HCT116 (cell line): ENCODE measurements around the gene PSRC1. TPM values are rescaled to one million over a fixed set of nuclear protein-coding genes. Genes with fewer than 3 reads are reported as not detected.

Source experiments
- ATAC-seq: fragments of 200-7000 bp; cut with Tn5 transposase; 2 replicates; pipeline ENCODE4 v1.9.1; 2020; ENCODE audit warnings: mild to moderate bottlenecking, moderate library complexity
- BruUV-seq: library from RNA; stranded (reverse); fragments of 400-500 nt; replicated peaks from 2 replicates; lab custom pipeline; 2021; lab: Mats Ljungman, UMichigan
- CTCF ChIA-PET: fragments of 300-600 bp; sonication (Branson Sonifier 250); formaldehyde crosslinking; loops from one replicate; lab custom pipeline; 2021; ENCODE audit warnings: antibody characterized with exemption; lab: Charles Lee
- POLR2A ChIA-PET: fragments of 300-600, 350-600 bp; sonication (Branson Sonifier 250); formaldehyde crosslinking; loops from one replicate; lab custom pipeline; 2021; ENCODE audit warnings: antibody characterized with exemption; lab: Charles Lee
- RAD21 ChIA-PET, 2 experiments: fragments of 300-600 bp; sonication (Branson Sonifier 250); formaldehyde crosslinking; loops; one replicate each; lab custom pipeline; 2023; ENCODE audit warnings: low total read pairs in 2 of 2; ENCODE audit not compliant: uncharacterized antibody in 2 of 2, unreplicated experiment in 2 of 2, low non-redundant PET in 1 of 2; lab: Charles Lee
- DNase-seq: peaks from one replicate; pipeline ENCODE4 v3.0.0-alpha.2; 2010; ENCODE audit warnings: low read depth, low spot score
- H2AFZ ChIP-seq: fragments of 200-600 bp; shearing (Covaris generic), sonication (generic); 2 replicates; pipeline ENCODE4 v1.6.1; 2017; ENCODE audit warnings: low read depth, mixed run types, mixed read lengths, antibody characterized with exemption, low read length; ENCODE audit not compliant: poor library complexity, severe bottlenecking
- H3K27ac ChIP-seq: 2 replicates; pipeline ENCODE4 v1.5.1; 2012; ENCODE audit warnings: low read depth, low read length
- H3K27me3 ChIP-seq: fragments of 200-600 bp; sonication (generic); 2 replicates; pipeline ENCODE4 v1.6.1; 2016; ENCODE audit warnings: mixed run types, low read length, mixed read lengths; ENCODE audit not compliant: insufficient read depth
- H3K36me3 ChIP-seq, 2 experiments: fragments of 200-500 bp in 1 of 2; fragments of 200-600 bp in 1 of 2; sonication (Bioruptor generic) in 1 of 2; sonication (generic) in 1 of 2; 2 replicates each; pipeline versions ENCODE4 v1.5.1 to v1.6.1; 2014 to 2016; ENCODE audit warnings: low read length in 2 of 2, inconsistent platforms in 1 of 2, mixed read lengths in 1 of 2, mixed run types in 1 of 2; ENCODE audit not compliant: insufficient read depth in 2 of 2, control insufficient read depth in 1 of 2
- H3K4me1 ChIP-seq, 2 experiments: fragments of 200-600 bp in 1 of 2; sonication (generic) in 1 of 2; 2 replicates each; pipeline versions ENCODE4 v1.5.1 to v1.6.1; 2012 to 2017; ENCODE audit warnings: low read length in 2 of 2, inconsistent platforms in 1 of 2, mild to moderate bottlenecking in 1 of 2, mixed read lengths in 1 of 2, mixed run types in 1 of 2, moderate library complexity in 1 of 2; ENCODE audit not compliant: insufficient read depth in 2 of 2, control insufficient read depth in 1 of 2
- H3K4me2 ChIP-seq: fragments of 200-600 bp; sonication (generic); 2 replicates; pipeline ENCODE4 v1.6.1; 2017; ENCODE audit warnings: mixed run types, low read length, mixed read lengths
- H3K4me3 ChIP-seq, 2 experiments: fragments of 200-600 bp in 1 of 2; sonication (generic) in 1 of 2; replicated peaks in 1 of 2; 2 replicates each; pipeline ENCODE4 v1.5.1; 2011 to 2016; ENCODE audit warnings: low read length in 2 of 2, control low read depth in 1 of 2, low read depth in 1 of 2, mild to moderate bottlenecking in 1 of 2, mixed read lengths in 1 of 2, mixed run types in 1 of 2
- H3K79me2 ChIP-seq: fragments of 200-600 bp; sonication (generic); 2 replicates; pipeline ENCODE4 v1.6.1; 2017; ENCODE audit warnings: mild to moderate bottlenecking, mixed run types, low read length, moderate library complexity, mixed read lengths; ENCODE audit not compliant: insufficient read depth
- H3K9ac ChIP-seq: fragments of 200-600 bp; sonication (generic); 2 replicates; pipeline ENCODE4 v1.6.1; 2016; ENCODE audit warnings: low read length, mixed read lengths
- H3K9me2 ChIP-seq: fragments of 200-600 bp; sonication (generic), shearing (Covaris generic); 2 replicates; pipeline ENCODE4 v1.6.1; 2017; ENCODE audit warnings: mixed run types, mild to moderate bottlenecking, moderate library complexity; ENCODE audit not compliant: insufficient read depth
- H3K9me3 ChIP-seq, 2 experiments: fragments of 200-500 bp in 1 of 2; fragments of 200-600 bp in 1 of 2; sonication (Bioruptor generic) in 1 of 2; sonication (generic) in 1 of 2; 2 replicates each; pipeline ENCODE4 v1.6.1; 2014 to 2017; ENCODE audit warnings: low read length in 2 of 2, mixed read lengths in 2 of 2, inconsistent platforms in 1 of 2, low read depth in 1 of 2, mild to moderate bottlenecking in 1 of 2, mixed run types in 1 of 2, moderate library complexity in 1 of 2; ENCODE audit not compliant: control insufficient read depth in 1 of 2, insufficient read depth in 1 of 2
- H4K20me1 ChIP-seq: fragments of 200-600 bp; sonication (generic), shearing (Covaris generic); 2 replicates; pipeline ENCODE4 v1.6.1; 2017; ENCODE audit warnings: mixed run types, mild to moderate bottlenecking, moderate library complexity; ENCODE audit not compliant: insufficient read depth
- EZH2 ChIP-seq: fragments of 200-600 bp; sonication (generic); IDR thresholded peaks from 2 replicates; pipeline ENCODE4 v1.6.1; 2017; ENCODE audit warnings: antibody characterized with exemption, mixed run types
- FOSL1 ChIP-seq: IDR thresholded peaks from 2 replicates; pipeline ENCODE4 v1.6.1; 2012; ENCODE audit warnings: low read depth
- JUND ChIP-seq: IDR thresholded peaks from 2 replicates; pipeline ENCODE4 v1.6.1; 2012
- POLR2AphosphoS5 ChIP-seq: IDR thresholded peaks from 2 replicates; pipeline ENCODE4 v1.6.1; 2011; ENCODE audit warnings: mild to moderate bottlenecking, low read depth, low read length, moderate library complexity
- SRF ChIP-seq: IDR thresholded peaks from 2 replicates; pipeline ENCODE4 v1.6.1; 2012; ENCODE audit warnings: low read depth
- TCF7L2 ChIP-seq: IDR thresholded peaks from 2 replicates; pipeline ENCODE4 v1.7.0; 2011; ENCODE audit warnings: borderline replicate concordance, inconsistent platforms; ENCODE audit not compliant: insufficient read depth, insufficient read length; ENCODE audit errors: extremely low read depth
- intact Hi-C: fragments of 100-400 bp; cut with micrococcal nuclease; formaldehyde crosslinking; loops from 2 replicates; pipeline ENCODE4 v1.10.0; 2022
- total RNA-seq: library from RNA; stranded (reverse); gene quantifications from one replicate; pipeline ENCODE4 v1.2.1, GENCODE V29; 2021; ENCODE audit not compliant: unreplicated experiment
- TF ChIP-seq, protein P1 (sequence below): IDR thresholded peaks from 2 replicates; pipeline ENCODE4 v1.6.1; 2012; ENCODE audit warnings: low read depth
- TF ChIP-seq, protein P2 (sequence below): IDR thresholded peaks from 2 replicates; pipeline ENCODE4 v1.6.1; 2012
- TF ChIP-seq, protein P3 (sequence below), 3 experiments: fragments of 200-600 bp in 1 of 3; sonication (generic) in 1 of 3; IDR thresholded peaks in 2 of 3; conservative IDR thresholded peaks in 1 of 3; 2 replicates each; pipeline ENCODE4 v1.5.1; 2012 to 2017; ENCODE audit warnings: low read depth in 2 of 3, low read length in 2 of 3, antibody characterized with exemption in 1 of 3, borderline replicate concordance in 1 of 3, control low read depth in 1 of 3, mild to moderate bottlenecking in 1 of 3, mixed read lengths in 1 of 3, mixed run types in 1 of 3, moderate library complexity in 1 of 3; ENCODE audit not compliant: insufficient read depth in 1 of 3

PSRC1 gene
- total RNA-seq, 1 experiment from 2014 or later: 44.8 TPM

DNA sequence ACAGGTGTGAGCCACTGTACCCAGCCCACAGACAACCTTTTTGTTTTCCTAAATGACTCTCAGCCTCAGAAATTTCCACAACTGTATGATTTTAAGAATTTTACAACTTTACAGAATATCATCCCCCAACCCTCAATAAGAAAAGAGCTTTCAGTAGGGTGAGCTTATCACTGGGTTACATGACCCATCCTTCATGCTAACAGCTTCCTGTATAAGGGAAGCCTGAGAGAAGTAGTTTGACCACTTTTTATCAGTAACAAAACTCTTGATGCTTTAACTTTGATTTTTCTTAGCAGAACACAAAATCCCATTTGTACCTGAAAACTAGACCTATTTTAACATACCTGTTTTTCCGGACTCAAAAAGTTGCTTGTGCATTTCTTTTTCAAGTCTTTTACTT lies 33.6 kb upstream of the PSRC1 start:
- ChIA-PET CTCF (no interaction called here), RAD21 (no interaction called here), POLR2A (no interaction called here)
- no TSS peak for BruUV-seq
- no peaks in the 10 kb centered on the region for H3K4me1 ChIP-seq
- H4K20me1 ChIP-seq: no peaks in the 10 kb centered on the region
- ATAC-seq (no peak), DNase-seq (no peak)
- no peak overlapping the region for H3K4me2 ChIP-seq
- no peaks in the 10 kb centered on the region for H3K79me2 ChIP-seq
- no peaks in the 10 kb centered on the region for H3K9me3 ChIP-seq
- H3K9me2 ChIP-seq: no peaks in the 10 kb centered on the region
- intact Hi-C loops: no loop called here
- no peak overlapping the region for H3K4me3 ChIP-seq
- H3K9ac ChIP-seq: no peak overlapping the region
- H3K36me3 ChIP-seq: no peaks in the 10 kb centered on the region; a peak in 1 of 4 replicates
- H2AFZ ChIP-seq: no peak overlapping the region
- no peak overlapping the region for H3K27ac ChIP-seq
- TF ChIP-seq EZH2 (no peak), TCF7L2 (no peak), POLR2AphosphoS5 (no peak), SRF (no peak), FOSL1 (no peak), JUND (no peak)
- TF ChIP-seq, protein P1, sequence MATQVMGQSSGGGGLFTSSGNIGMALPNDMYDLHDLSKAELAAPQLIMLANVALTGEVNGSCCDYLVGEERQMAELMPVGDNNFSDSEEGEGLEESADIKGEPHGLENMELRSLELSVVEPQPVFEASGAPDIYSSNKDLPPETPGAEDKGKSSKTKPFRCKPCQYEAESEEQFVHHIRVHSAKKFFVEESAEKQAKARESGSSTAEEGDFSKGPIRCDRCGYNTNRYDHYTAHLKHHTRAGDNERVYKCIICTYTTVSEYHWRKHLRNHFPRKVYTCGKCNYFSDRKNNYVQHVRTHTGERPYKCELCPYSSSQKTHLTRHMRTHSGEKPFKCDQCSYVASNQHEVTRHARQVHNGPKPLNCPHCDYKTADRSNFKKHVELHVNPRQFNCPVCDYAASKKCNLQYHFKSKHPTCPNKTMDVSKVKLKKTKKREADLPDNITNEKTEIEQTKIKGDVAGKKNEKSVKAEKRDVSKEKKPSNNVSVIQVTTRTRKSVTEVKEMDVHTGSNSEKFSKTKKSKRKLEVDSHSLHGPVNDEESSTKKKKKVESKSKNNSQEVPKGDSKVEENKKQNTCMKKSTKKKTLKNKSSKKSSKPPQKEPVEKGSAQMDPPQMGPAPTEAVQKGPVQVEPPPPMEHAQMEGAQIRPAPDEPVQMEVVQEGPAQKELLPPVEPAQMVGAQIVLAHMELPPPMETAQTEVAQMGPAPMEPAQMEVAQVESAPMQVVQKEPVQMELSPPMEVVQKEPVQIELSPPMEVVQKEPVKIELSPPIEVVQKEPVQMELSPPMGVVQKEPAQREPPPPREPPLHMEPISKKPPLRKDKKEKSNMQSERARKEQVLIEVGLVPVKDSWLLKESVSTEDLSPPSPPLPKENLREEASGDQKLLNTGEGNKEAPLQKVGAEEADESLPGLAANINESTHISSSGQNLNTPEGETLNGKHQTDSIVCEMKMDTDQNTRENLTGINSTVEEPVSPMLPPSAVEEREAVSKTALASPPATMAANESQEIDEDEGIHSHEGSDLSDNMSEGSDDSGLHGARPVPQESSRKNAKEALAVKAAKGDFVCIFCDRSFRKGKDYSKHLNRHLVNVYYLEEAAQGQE: no peak
- TF ChIP-seq, protein P2, sequence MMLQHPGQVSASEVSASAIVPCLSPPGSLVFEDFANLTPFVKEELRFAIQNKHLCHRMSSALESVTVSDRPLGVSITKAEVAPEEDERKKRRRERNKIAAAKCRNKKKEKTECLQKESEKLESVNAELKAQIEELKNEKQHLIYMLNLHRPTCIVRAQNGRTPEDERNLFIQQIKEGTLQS: no peak
- TF ChIP-seq, protein P3, sequence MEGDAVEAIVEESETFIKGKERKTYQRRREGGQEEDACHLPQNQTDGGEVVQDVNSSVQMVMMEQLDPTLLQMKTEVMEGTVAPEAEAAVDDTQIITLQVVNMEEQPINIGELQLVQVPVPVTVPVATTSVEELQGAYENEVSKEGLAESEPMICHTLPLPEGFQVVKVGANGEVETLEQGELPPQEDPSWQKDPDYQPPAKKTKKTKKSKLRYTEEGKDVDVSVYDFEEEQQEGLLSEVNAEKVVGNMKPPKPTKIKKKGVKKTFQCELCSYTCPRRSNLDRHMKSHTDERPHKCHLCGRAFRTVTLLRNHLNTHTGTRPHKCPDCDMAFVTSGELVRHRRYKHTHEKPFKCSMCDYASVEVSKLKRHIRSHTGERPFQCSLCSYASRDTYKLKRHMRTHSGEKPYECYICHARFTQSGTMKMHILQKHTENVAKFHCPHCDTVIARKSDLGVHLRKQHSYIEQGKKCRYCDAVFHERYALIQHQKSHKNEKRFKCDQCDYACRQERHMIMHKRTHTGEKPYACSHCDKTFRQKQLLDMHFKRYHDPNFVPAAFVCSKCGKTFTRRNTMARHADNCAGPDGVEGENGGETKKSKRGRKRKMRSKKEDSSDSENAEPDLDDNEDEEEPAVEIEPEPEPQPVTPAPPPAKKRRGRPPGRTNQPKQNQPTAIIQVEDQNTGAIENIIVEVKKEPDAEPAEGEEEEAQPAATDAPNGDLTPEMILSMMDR (IDR thresholded peaks at IDR 0.05 in 2 of 3, conservative IDR thresholded peaks at IDR 0.05 in 1 of 3; ENCODE audit: borderline replicate concordance in 1 of 3, insufficient read depth in 1 of 3, low read depth in 2 of 3, low read length in 2 of 3): no peak
- no peaks in the 10 kb centered on the region for H3K27me3 ChIP-seq
